ENCODE results near the gene DTX3.
"Not testable (repeated sequence)": the region's sequence is repeated elsewhere in the genome, so short reads cannot be mapped to it uniquely, and the experiment has no call there.

Gene DTX3

GRCh38 chr12:57604454-57604991 is at the start of gene DTX3:
Gene DTX3 (plus strand): TSS chr12:57604824. CDS start chr12:57606518, 1,694 bp downstream.
- no peak for DNase-seq

GRCh38 chr12:57554897-57555296 is 49.7 kb upstream of the DTX3 start:
- DNase-seq: no peak

- no peak for DNase-seq
Measured at GRCh38 chr12:57558864-57559263, 45.8 kb upstream of the DTX3 start.

- DNase-seq: no peak
Measured at GRCh38 chr12:57560516-57560915, 44.1 kb upstream of the DTX3 start.

- not testable (repeated sequence) for DNase-seq
Measured at GRCh38 chr12:57561117-57561516, 43.5 kb upstream of the DTX3 start.

GRCh38 chr12:57563358-57563757 is 41.3 kb upstream of the DTX3 start:
- DNase-seq: no peak

GRCh38 chr12:57564178-57564740 is 40.4 kb upstream of the DTX3 start:
- DNase-seq: no peak

- DNase-seq: no peak
Measured at GRCh38 chr12:57568838-57569237, 35.8 kb upstream of the DTX3 start.

GRCh38 chr12:57569858-57570257 is 34.8 kb upstream of the DTX3 start:
- no peak for DNase-seq

GRCh38 chr12:57570438-57570837 is 34.2 kb upstream of the DTX3 start:
- not testable (repeated sequence) for DNase-seq

- DNase-seq: no peak
Measured at GRCh38 chr12:57571926-57572762, 32.5 kb upstream of the DTX3 start.

- no peak for DNase-seq
Measured at GRCh38 chr12:57574795-57575194, 29.8 kb upstream of the DTX3 start.

- no peak for DNase-seq
Measured at GRCh38 chr12:57575771-57576612, 28.6 kb upstream of the DTX3 start.

- no peak for DNase-seq
Measured at GRCh38 chr12:57576613-57577160, 27.9 kb upstream of the DTX3 start.

- no peak for DNase-seq
Measured at GRCh38 chr12:57577981-57578758, 26.5 kb upstream of the DTX3 start.

- no peak for DNase-seq
Measured at GRCh38 chr12:57579011-57579410, 25.6 kb upstream of the DTX3 start.

- no peak for DNase-seq
Measured at GRCh38 chr12:57579677-57580465, 24.8 kb upstream of the DTX3 start.

- DNase-seq: no peak
Measured at GRCh38 chr12:57580466-57580795, 24.2 kb upstream of the DTX3 start.

GRCh38 chr12:57581802-57582201 is 22.8 kb upstream of the DTX3 start:
- DNase-seq: no peak

GRCh38 chr12:57582440-57582839 is 22.2 kb upstream of the DTX3 start:
- DNase-seq: no peak
